Measurements from ENCODE around the gene NAGS.

Gene NAGS

DNA sequence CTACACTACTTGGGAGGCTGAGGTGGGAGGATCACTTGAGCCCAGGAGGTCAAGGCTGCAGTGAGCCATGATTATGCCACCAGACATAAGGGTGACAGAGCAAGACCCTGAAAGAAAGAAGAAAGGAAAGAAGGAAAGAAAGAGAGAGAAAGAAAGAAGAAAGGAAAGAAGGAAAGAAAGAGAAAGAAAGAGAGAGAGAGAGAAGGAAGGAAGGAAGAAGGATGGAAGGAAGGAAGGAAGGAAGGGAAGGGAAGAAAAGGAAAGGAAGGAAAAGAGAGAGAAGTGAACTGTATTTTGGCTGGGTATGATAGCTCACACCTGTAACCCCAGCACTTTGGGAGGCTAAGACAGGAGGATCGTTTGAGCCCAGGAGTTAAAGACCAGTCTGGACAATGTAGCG lies 26.3 kb upstream of the NAGS start:
- TF ChIP-seq, protein P1, sequence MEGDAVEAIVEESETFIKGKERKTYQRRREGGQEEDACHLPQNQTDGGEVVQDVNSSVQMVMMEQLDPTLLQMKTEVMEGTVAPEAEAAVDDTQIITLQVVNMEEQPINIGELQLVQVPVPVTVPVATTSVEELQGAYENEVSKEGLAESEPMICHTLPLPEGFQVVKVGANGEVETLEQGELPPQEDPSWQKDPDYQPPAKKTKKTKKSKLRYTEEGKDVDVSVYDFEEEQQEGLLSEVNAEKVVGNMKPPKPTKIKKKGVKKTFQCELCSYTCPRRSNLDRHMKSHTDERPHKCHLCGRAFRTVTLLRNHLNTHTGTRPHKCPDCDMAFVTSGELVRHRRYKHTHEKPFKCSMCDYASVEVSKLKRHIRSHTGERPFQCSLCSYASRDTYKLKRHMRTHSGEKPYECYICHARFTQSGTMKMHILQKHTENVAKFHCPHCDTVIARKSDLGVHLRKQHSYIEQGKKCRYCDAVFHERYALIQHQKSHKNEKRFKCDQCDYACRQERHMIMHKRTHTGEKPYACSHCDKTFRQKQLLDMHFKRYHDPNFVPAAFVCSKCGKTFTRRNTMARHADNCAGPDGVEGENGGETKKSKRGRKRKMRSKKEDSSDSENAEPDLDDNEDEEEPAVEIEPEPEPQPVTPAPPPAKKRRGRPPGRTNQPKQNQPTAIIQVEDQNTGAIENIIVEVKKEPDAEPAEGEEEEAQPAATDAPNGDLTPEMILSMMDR (IDR thresholded peaks at IDR 0.05; ENCODE audit: control insufficient read depth, insufficient read depth, low read depth, low read length, missing control alignments) = no peak
- H3K4me3 ChIP-seq (ENCODE audit: control insufficient read depth, low read depth, low read length) = no peak overlapping the region
- DNase-seq (ENCODE audit: low read depth) = no peak

DNA sequence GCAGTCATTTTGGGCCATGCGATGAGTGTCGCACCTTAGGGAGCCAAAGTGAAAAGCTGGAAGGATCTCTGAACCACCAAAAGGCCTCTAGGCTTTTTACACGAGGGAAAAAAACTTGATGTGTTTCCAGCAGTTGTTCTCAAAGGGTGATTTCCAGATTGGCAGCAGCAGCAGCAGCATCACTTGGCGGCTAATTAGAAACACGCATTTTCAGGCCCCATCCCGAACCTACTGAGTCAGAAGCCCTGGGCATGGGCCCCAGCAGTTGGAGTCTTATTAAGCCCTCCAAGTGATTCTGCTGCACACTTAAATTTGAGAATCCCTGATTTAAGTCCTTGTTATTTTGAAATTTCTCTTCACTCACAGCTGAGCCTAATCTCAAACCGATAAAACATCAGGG lies 25.4 kb upstream of the NAGS start:
- TF ChIP-seq, protein P1 (IDR thresholded peaks at IDR 0.05; ENCODE audit: control insufficient read depth, insufficient read depth, low read depth, low read length, missing control alignments) = no peak
- DNase-seq (ENCODE audit: low read depth) = no peak
- no peak overlapping the region for H3K4me3 ChIP-seq (ENCODE audit: control insufficient read depth, low read depth, low read length)

DNA sequence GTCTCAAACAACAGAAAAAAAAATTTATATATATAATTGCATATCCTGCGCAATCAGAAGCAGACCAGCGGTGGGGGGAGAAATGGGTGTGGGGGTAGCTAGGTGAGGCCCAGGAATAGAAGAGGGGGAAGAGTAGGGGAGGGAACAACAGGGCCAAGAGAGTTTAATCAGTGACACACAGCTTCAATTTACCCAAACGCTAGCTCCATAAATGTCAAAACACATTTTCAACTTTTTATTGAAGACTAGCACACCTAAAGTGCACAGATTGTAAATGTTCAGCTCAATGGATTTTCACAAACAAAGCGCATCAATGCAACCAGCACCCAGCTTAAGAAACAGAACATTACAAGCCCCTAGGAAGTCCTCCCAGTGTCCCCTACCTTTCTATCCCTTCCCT lies 24.8 kb upstream of the NAGS start:
- TF ChIP-seq, protein P1 (IDR thresholded peaks at IDR 0.05; ENCODE audit: control insufficient read depth, insufficient read depth, low read depth, low read length, missing control alignments) = no peak
- no peak for DNase-seq (ENCODE audit: low read depth)
- no peak overlapping the region for H3K4me3 ChIP-seq (ENCODE audit: control insufficient read depth, low read depth, low read length)

DNA sequence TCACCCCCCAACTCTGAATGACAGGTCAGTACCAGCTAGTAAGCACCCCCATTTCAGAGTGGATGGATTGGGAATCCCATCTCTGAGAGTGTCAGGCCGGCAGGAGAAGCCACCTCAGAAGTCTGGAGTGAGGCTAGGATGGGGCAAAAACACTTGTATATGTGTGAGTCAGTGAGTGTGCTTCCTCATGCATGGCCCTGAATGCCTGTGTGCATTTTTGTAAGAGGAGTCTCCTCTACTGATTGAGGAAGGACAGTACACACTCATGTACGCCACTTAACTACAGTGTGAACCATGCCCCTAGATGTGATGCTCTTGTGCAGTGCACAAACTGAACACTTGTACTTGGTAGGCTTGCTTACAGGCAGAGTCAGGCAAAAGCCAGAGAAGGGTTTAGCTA lies 22.3 kb upstream of the NAGS start:
- TF ChIP-seq, protein P1 (IDR thresholded peaks at IDR 0.05; ENCODE audit: control insufficient read depth, insufficient read depth, low read depth, low read length, missing control alignments) = no peak
- DNase-seq (ENCODE audit: low read depth) = no peak
- H3K4me3 ChIP-seq (ENCODE audit: control insufficient read depth, low read depth, low read length) = no peak overlapping the region

DNA sequence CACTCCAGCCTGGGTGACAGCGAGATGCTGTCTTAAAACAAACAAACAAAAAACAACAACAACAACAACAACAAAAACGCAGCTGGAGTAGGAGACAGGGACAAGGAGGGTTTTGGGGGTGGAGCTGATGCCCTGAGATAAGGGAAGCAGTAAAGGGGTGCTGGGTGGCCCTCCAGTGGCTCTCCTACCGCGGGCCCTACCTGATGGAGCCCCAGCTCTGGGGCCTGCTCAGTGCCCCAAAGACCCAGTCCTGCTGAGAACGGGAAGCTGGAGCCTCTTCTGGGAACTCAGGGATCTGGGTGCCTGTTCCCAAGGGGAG lies 21.3 kb upstream of the NAGS start:
- TF ChIP-seq, protein P1 (IDR thresholded peaks at IDR 0.05; ENCODE audit: control insufficient read depth, insufficient read depth, low read depth, low read length, missing control alignments) = no peak
- no peak for DNase-seq (ENCODE audit: low read depth)
- H3K4me3 ChIP-seq (ENCODE audit: control insufficient read depth, low read depth, low read length) = no peak overlapping the region

DNA sequence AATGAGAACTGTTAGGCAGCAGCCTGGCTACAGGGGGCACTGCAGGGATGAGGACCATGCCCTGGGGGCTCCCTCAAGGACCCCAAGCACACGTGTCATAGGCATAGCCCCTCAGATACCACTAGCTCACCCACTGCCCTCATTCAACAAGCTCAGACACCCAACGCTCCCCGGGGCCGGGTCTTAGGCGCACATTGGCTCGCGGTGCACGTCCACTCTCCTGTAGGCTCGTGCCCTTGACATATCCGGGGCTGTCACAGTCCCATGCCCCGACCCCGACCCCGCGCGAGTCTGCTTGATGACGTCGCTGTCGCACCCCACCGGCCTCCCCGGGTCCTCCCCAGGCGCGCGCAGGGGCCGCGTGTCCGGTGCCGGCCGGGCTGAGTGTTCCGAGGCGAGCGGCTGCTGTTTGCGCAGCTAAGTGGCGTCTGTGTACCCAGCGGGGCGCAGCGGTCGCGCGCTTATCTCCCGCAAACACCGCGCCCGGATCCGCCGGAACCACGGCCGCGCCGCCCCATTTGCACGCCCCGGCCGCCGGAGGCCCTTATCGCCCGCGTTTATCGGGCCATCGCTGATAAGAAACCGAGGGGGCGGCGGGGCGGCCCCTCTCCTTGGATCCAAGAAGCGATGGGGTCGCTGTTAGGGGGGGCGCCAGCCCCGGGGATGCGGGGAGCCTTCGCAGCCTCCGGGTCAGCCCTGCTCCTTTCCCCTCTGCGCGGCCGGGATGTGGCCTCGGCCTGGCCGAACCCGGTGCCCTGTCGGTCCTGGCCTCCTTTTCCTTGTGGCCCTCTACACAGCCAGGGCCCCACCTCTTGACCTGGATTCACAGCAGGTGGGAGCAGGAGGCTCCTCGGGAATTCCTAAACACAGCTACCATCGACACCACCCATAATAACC lies 20.7 kb upstream of the NAGS start:
- no peak for DNase-seq (ENCODE audit: low read depth)
- TF ChIP-seq, protein P1 (IDR thresholded peaks at IDR 0.05; ENCODE audit: control insufficient read depth, insufficient read depth, low read depth, low read length, missing control alignments) = peak; percentile 32
- peak overlapping the region; percentile 39 for H3K4me3 ChIP-seq (ENCODE audit: control insufficient read depth, low read depth, low read length)
